HUES48 (cell line): ENCODE measurements around the gene PCBD2.
A peak's percentile ranks its signal among the peaks of the same experiment; 100 is the strongest.

Source experiments
- H3K27ac ChIP-seq: one replicate; pipeline ENCODE4 v1.7.0; 2013; ENCODE audit warnings: low read depth, low read length, inconsistent platforms
- H3K27me3 ChIP-seq: 2 replicates; pipeline ENCODE4 v1.6.1; 2013; ENCODE audit warnings: mild to moderate bottlenecking, low read length; ENCODE audit not compliant: control insufficient read depth, insufficient read depth
- H3K36me3 ChIP-seq: 2 replicates; pipeline ENCODE4 v1.6.1; 2013; ENCODE audit warnings: low read length; ENCODE audit not compliant: control insufficient read depth, insufficient read depth
- H3K4me1 ChIP-seq: 2 replicates; pipeline ENCODE4 v1.6.1; 2013; ENCODE audit warnings: mild to moderate bottlenecking, low read length; ENCODE audit not compliant: control insufficient read depth, insufficient read depth
- H3K4me3 ChIP-seq: 2 replicates; pipeline ENCODE4 v1.5.1; 2013; ENCODE audit warnings: mild to moderate bottlenecking, low read depth, low read length
- H3K9ac ChIP-seq: 2 replicates; pipeline ENCODE4 v1.6.1; 2013; ENCODE audit warnings: mild to moderate bottlenecking, low read depth, low read length, moderate library complexity
- H3K9me3 ChIP-seq: 2 replicates; pipeline ENCODE4 v1.6.1; 2013; ENCODE audit warnings: low read length; ENCODE audit not compliant: control insufficient read depth, insufficient read depth

PCBD2 gene

GRCh38 chr5:134935711-134936602 lies 31.0 kb downstream of the PCBD2 start:
- Histone ChIP-seq H3K4me1 (peaks cover 11% of the 10 kb centered on the region), H3K9me3 (no peaks in the 10 kb centered on the region), H3K9ac (no peak overlapping the region), H3K27me3 (no peaks in the 10 kb centered on the region), H3K36me3 (peaks cover 37% of the 10 kb centered on the region), H3K4me3 (no peak overlapping the region), H3K27ac (no peak overlapping the region)

- Histone ChIP-seq H3K4me3 (no peak overlapping the region), H3K27ac (no peak overlapping the region), H3K36me3 (peaks cover 32% of the 10 kb centered on the region), H3K9ac (no peak overlapping the region), H3K9me3 (no peaks in the 10 kb centered on the region), H3K4me1 (peaks cover 5% of the 10 kb centered on the region), H3K27me3 (no peaks in the 10 kb centered on the region)
Observed at GRCh38 chr5:134937526-134937925, 32.6 kb downstream of the PCBD2 start.

- Histone ChIP-seq H3K9me3 (no peaks in the 10 kb centered on the region), H3K27me3 (no peaks in the 10 kb centered on the region), H3K36me3 (peaks cover 28% of the 10 kb centered on the region), H3K9ac (no peak overlapping the region), H3K27ac (no peak overlapping the region), H3K4me3 (no peak overlapping the region), H3K4me1 (peaks cover 5% of the 10 kb centered on the region)
Observed at GRCh38 chr5:134938030-134938429, 33.1 kb downstream of the PCBD2 start.

GRCh38 chr5:134939500-134939899 lies 34.6 kb downstream of the PCBD2 start:
- H3K27ac ChIP-seq, result no peak overlapping the region
- H3K9me3 ChIP-seq, result no peaks in the 10 kb centered on the region
- H3K4me1 ChIP-seq, result peaks cover 5% of the 10 kb centered on the region
- H3K36me3 ChIP-seq, result peaks cover 22% of the 10 kb centered on the region
- H3K4me3 ChIP-seq, result no peak overlapping the region
- no peaks in the 10 kb centered on the region for H3K27me3 ChIP-seq
- no peak overlapping the region for H3K9ac ChIP-seq

- H3K9ac ChIP-seq, result no peak overlapping the region
- no peak overlapping the region for H3K4me3 ChIP-seq
- H3K4me1 ChIP-seq, result no peaks in the 10 kb centered on the region
- H3K36me3 ChIP-seq, result 0 out of 2 replicates have a peak, but pooled peaks cover 3% of the 10 kb centered on the region
- H3K27ac ChIP-seq, result no peak overlapping the region
- H3K9me3 ChIP-seq, result no peaks in the 10 kb centered on the region
- no peaks in the 10 kb centered on the region for H3K27me3 ChIP-seq
Observed at GRCh38 chr5:134943547-134943946, 38.6 kb downstream of the PCBD2 start.

- H3K27me3 ChIP-seq, result no peaks in the 10 kb centered on the region
- no peaks in the 10 kb centered on the region for H3K9me3 ChIP-seq
- 0 out of 2 replicates have a peak, but pooled peaks cover 3% of the 10 kb centered on the region for H3K36me3 ChIP-seq
- H3K9ac ChIP-seq, result no peak overlapping the region
- H3K4me1 ChIP-seq, result no peaks in the 10 kb centered on the region
- no peak overlapping the region for H3K4me3 ChIP-seq
- H3K27ac ChIP-seq, result no peak overlapping the region
Observed at GRCh38 chr5:134944630-134945029, 39.7 kb downstream of the PCBD2 start.

GRCh38 chr5:134945041-134945440 lies 40.1 kb downstream of the PCBD2 start:
- Histone ChIP-seq H3K27me3 (no peaks in the 10 kb centered on the region), H3K9ac (no peak overlapping the region), H3K4me1 (no peaks in the 10 kb centered on the region), H3K27ac (no peak overlapping the region), H3K9me3 (no peaks in the 10 kb centered on the region), H3K36me3 (0 out of 2 replicates have a peak, but pooled peaks cover under 1% of the 10 kb centered on the region), H3K4me3 (no peak overlapping the region)

GRCh38 chr5:134948911-134949310 lies 44.0 kb downstream of the PCBD2 start:
- no peak overlapping the region for H3K4me3 ChIP-seq
- H3K9me3 ChIP-seq, result 0 out of 2 replicates have a peak, but pooled peaks cover 2% of the 10 kb centered on the region
- H3K27me3 ChIP-seq, result no peaks in the 10 kb centered on the region
- no peak overlapping the region for H3K9ac ChIP-seq
- no peak overlapping the region for H3K27ac ChIP-seq
- H3K36me3 ChIP-seq, result no peaks in the 10 kb centered on the region
- H3K4me1 ChIP-seq, result no peaks in the 10 kb centered on the region

- H3K36me3 ChIP-seq, result no peaks in the 10 kb centered on the region
- H3K4me1 ChIP-seq, result no peaks in the 10 kb centered on the region
- no peak overlapping the region for H3K4me3 ChIP-seq
- no peak overlapping the region for H3K27ac ChIP-seq
- H3K9me3 ChIP-seq, result 0 out of 2 replicates have a peak, but pooled peaks cover 3% of the 10 kb centered on the region
- H3K9ac ChIP-seq, result no peak overlapping the region
- H3K27me3 ChIP-seq, result no peaks in the 10 kb centered on the region
Observed at GRCh38 chr5:134949316-134949715, 44.4 kb downstream of the PCBD2 start.

GRCh38 chr5:134957920-134958608 lies 53.1 kb downstream of the PCBD2 start:
- Histone ChIP-seq H3K9ac (no peak overlapping the region), H3K4me1 (peaks cover 17% of the 10 kb centered on the region), H3K27me3 (no peaks in the 10 kb centered on the region), H3K36me3 (peaks cover 16% of the 10 kb centered on the region), H3K4me3 (no peak overlapping the region), H3K27ac (peak overlapping the region; percentile 89), H3K9me3 (0 out of 2 replicates have a peak, but pooled peaks cover 3% of the 10 kb centered on the region)

GRCh38 chr5:134958755-134959154 lies 53.8 kb downstream of the PCBD2 start:
- H3K9me3 ChIP-seq, result 0 out of 2 replicates have a peak, but pooled peaks cover 3% of the 10 kb centered on the region
- H3K9ac ChIP-seq, result no peak overlapping the region
- peaks cover 17% of the 10 kb centered on the region for H3K4me1 ChIP-seq
- peak overlapping the region; percentile 89 for H3K27ac ChIP-seq
- H3K4me3 ChIP-seq, result no peak overlapping the region
- no peaks in the 10 kb centered on the region for H3K27me3 ChIP-seq
- H3K36me3 ChIP-seq, result peaks cover 16% of the 10 kb centered on the region
